A673 (cell line): ENCODE measurements around the gene ZFP36.

Experiments
- EZH2 ChIP-seq: fragments of 200-600 bp; sonication (generic); IDR thresholded peaks from 2 replicates; pipeline ENCODE4 v1.6.1; 2017; ENCODE audit warnings: borderline replicate concordance, low read depth, mild to moderate bottlenecking, mixed read lengths, antibody characterized with exemption, low read length; ENCODE audit not compliant: poor library complexity, severe bottlenecking
- TF ChIP-seq, protein P1 (sequence below): fragments of 300-800, 200-600 bp; sonication (generic); conservative IDR thresholded peaks from 2 replicates; pipeline ENCODE4 v1.5.1; 2017; ENCODE audit warnings: low read depth, mild to moderate bottlenecking, antibody characterized with exemption, low read length, moderate library complexity, mixed read lengths

DNA sequence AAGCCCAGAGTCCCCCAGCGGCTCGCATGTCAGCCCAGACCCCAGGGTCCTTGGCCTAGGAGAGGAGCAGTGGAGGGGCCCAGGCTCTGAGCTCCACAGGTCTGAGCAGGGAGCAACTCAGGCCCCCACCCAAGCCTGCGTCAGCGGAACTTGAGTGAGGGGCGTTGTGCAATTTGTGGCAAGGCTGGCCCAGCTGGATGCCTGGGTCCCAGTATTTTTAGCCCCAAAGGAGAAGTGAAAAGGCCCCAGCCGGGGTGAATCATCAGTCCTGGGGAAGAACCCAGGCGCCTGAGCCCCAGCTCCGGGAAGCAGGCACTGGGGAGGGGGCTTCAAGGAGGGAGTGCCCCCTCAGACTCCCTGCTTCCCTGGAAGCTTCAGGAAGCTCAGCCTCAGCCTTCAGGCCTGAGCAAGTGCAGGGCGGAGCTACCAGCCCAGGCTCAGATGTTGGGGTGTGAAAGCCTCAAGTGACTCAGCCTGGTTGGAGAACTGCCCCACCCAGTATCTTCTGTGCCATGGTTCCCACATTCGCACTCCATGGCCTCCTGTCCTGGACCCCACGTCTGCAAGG is 8.3 kb upstream of the ZFP36 start:
- TF ChIP-seq, protein P1, sequence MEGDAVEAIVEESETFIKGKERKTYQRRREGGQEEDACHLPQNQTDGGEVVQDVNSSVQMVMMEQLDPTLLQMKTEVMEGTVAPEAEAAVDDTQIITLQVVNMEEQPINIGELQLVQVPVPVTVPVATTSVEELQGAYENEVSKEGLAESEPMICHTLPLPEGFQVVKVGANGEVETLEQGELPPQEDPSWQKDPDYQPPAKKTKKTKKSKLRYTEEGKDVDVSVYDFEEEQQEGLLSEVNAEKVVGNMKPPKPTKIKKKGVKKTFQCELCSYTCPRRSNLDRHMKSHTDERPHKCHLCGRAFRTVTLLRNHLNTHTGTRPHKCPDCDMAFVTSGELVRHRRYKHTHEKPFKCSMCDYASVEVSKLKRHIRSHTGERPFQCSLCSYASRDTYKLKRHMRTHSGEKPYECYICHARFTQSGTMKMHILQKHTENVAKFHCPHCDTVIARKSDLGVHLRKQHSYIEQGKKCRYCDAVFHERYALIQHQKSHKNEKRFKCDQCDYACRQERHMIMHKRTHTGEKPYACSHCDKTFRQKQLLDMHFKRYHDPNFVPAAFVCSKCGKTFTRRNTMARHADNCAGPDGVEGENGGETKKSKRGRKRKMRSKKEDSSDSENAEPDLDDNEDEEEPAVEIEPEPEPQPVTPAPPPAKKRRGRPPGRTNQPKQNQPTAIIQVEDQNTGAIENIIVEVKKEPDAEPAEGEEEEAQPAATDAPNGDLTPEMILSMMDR = no peak
- TF ChIP-seq EZH2 = no peak
